Keratinocyte (primary cell): ENCODE measurements around the gene NEK8.

Source experiments
- EZH2 ChIP-seq: IDR thresholded peaks from one replicate; pipeline ENCODE4 v1.6.1; 2012; ENCODE audit warnings: inconsistent platforms, mild to moderate bottlenecking, low read length, moderate library complexity
- TF ChIP-seq, protein P1 (sequence below), 3 experiments: IDR thresholded peaks in 1 of 3; conservative IDR thresholded peaks in 1 of 3; optimal IDR thresholded peaks in 1 of 3; 2 replicates in 2 of 3; 3 replicates in 1 of 3; pipeline versions ENCODE3 to v1.5.1; 2011; ENCODE audit warnings: low read length in 3 of 3, mild to moderate bottlenecking in 3 of 3, moderate library complexity in 2 of 3, control low read depth in 1 of 3, inconsistent platforms in 1 of 3; ENCODE audit not compliant: insufficient read depth in 2 of 3; ENCODE audit errors: extremely low read depth in 1 of 3

DNA sequence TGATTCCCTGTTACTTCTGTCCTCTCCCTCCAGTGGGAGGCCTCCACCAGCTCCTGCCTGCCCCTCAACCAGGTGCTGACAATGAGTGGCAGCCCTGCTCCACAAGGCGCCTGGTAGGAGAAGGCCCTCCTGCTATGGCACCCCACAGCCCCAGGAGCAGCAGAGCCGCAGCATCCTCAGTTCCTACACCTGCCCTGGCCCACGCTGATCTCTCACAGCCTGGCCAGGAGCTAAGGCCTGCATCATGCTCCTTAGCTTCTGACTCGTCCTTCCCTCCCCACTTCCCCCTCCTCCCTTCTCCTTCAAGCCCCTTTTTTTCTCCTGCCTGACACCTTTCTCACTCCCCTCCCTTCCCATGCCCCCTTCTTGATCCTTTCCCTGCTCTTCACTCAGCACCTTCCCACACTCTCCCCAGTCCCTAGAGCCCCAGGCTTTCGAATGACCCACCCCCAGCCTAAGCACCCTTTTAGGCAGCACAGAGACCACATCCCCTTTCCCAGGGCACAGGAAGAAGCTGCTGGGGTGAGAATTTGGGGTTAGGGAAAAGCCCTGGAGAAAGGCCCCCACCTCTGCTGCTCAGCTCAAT, 23.4 kb upstream of the NEK8 start:
- TF ChIP-seq, protein P1, sequence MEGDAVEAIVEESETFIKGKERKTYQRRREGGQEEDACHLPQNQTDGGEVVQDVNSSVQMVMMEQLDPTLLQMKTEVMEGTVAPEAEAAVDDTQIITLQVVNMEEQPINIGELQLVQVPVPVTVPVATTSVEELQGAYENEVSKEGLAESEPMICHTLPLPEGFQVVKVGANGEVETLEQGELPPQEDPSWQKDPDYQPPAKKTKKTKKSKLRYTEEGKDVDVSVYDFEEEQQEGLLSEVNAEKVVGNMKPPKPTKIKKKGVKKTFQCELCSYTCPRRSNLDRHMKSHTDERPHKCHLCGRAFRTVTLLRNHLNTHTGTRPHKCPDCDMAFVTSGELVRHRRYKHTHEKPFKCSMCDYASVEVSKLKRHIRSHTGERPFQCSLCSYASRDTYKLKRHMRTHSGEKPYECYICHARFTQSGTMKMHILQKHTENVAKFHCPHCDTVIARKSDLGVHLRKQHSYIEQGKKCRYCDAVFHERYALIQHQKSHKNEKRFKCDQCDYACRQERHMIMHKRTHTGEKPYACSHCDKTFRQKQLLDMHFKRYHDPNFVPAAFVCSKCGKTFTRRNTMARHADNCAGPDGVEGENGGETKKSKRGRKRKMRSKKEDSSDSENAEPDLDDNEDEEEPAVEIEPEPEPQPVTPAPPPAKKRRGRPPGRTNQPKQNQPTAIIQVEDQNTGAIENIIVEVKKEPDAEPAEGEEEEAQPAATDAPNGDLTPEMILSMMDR (optimal IDR thresholded peaks at IDR 0.05 in 1 of 3, IDR thresholded peaks at IDR 0.05 in 1 of 3, conservative IDR thresholded peaks at IDR 0.05 in 1 of 3; ENCODE audit: extremely low read depth in 1 of 3, insufficient read depth in 2 of 3, low read length in 3 of 3): no peak
- TF ChIP-seq EZH2: no peak
